EH (cell line): ENCODE data around the gene WDSUB1.

Experiments
- DNase-seq: peaks from one replicate; pipeline ENCODE4 v3.0.0-alpha.2; 2015; ENCODE audit warnings: low read depth

The WDSUB1 gene

GRCh38 chr2:159224061-159224813 lies 62.3 kb downstream of the WDSUB1 start:
- no peak for DNase-seq

GRCh38 chr2:159219394-159219998 lies 67.0 kb downstream of the WDSUB1 start:
- no peak for DNase-seq

GRCh38 chr2:159218389-159218788 lies 68.1 kb downstream of the WDSUB1 start:
- DNase-seq, result no peak

GRCh38 chr2:159217676-159218075 lies 68.8 kb downstream of the WDSUB1 start:
- no peak for DNase-seq

GRCh38 chr2:159215116-159215515 lies 71.4 kb downstream of the WDSUB1 start:
- no peak for DNase-seq

GRCh38 chr2:159214325-159214865 lies 72.1 kb downstream of the WDSUB1 start:
- DNase-seq, result no peak

GRCh38 chr2:159213296-159213695 lies 73.2 kb downstream of the WDSUB1 start:
- no peak for DNase-seq

- peak; percentile 23 for DNase-seq
Measured at GRCh38 chr2:159211447-159212396, 74.8 kb downstream of the WDSUB1 start.

- no peak for DNase-seq
Measured at GRCh38 chr2:159209341-159210306, 76.9 kb downstream of the WDSUB1 start.

- no peak for DNase-seq
Measured at GRCh38 chr2:159208438-159208837, 78.1 kb downstream of the WDSUB1 start.

- peak; percentile 82 for DNase-seq
Measured at GRCh38 chr2:159206736-159207380, 79.6 kb downstream of the WDSUB1 start.

- no peak for DNase-seq
Measured at GRCh38 chr2:159204381-159205144, 81.9 kb downstream of the WDSUB1 start.

GRCh38 chr2:159202568-159203071 lies 83.9 kb downstream of the WDSUB1 start:
- peak; percentile 100 for DNase-seq

GRCh38 chr2:159201360-159202063 lies 85.0 kb downstream of the WDSUB1 start:
- peak; percentile 58 for DNase-seq

- DNase-seq, result peak; percentile 90
Measured at GRCh38 chr2:159200498-159200897, 86.0 kb downstream of the WDSUB1 start.

GRCh38 chr2:159199761-159200465 lies 86.6 kb downstream of the WDSUB1 start:
- no peak for DNase-seq

GRCh38 chr2:159199236-159199635 lies 87.3 kb downstream of the WDSUB1 start:
- no peak for DNase-seq

- no peak for DNase-seq
Measured at GRCh38 chr2:159196393-159196925, 90.0 kb downstream of the WDSUB1 start.
